T-helper 9 cell (primary cell): ENCODE measurements around the gene GTF2IRD2.
"Not testable (repeated sequence)": the region's sequence is repeated elsewhere in the genome, so short reads cannot be mapped to it uniquely, and the experiment has no call there.

Source experiments
- DNase-seq: peaks from one replicate; pipeline ENCODE4 v3.0.0-alpha.2; 2020

GTF2IRD2 gene

GRCh38 chr7:74783595-74783994 is 67.8 kb downstream of the GTF2IRD2 start:
- DNase-seq, result not testable (repeated sequence)

GRCh38 chr7:74781746-74782145 is 69.7 kb downstream of the GTF2IRD2 start:
- DNase-seq, result not testable (repeated sequence)

- DNase-seq, result not testable (repeated sequence)
Measured at GRCh38 chr7:74779053-74779452, 72.4 kb downstream of the GTF2IRD2 start.

- DNase-seq, result not testable (repeated sequence)
Measured at GRCh38 chr7:74775111-74775510, 76.3 kb downstream of the GTF2IRD2 start.

GRCh38 chr7:74773760-74774750 is 77.3 kb downstream of the GTF2IRD2 start, which contains the start of gene NCF1:
Gene NCF1, plus strand, starts transcription at chr7:74774011. Its CDS starts 21 bp downstream, at chr7:74774032.
- DNase-seq, result not testable (repeated sequence)

- DNase-seq, result not testable (repeated sequence)
Measured at GRCh38 chr7:74772093-74772492, 79.3 kb downstream of the GTF2IRD2 start.

GRCh38 chr7:74770062-74770461 is 81.3 kb downstream of the GTF2IRD2 start:
- DNase-seq, result not testable (repeated sequence)

- not testable (repeated sequence) for DNase-seq
Measured at GRCh38 chr7:74766991-74767390, 84.4 kb downstream of the GTF2IRD2 start.

- DNase-seq, result not testable (repeated sequence)
Measured at GRCh38 chr7:74766509-74766908, 84.9 kb downstream of the GTF2IRD2 start.

- DNase-seq, result not testable (repeated sequence)
Measured at GRCh38 chr7:74765205-74765918, 86.0 kb downstream of the GTF2IRD2 start.

GRCh38 chr7:74758982-74759381 is 92.4 kb downstream of the GTF2IRD2 start:
- not testable (repeated sequence) for DNase-seq

- DNase-seq, result not testable (repeated sequence)
Measured at GRCh38 chr7:74758268-74758667, 93.1 kb downstream of the GTF2IRD2 start.

- not testable (repeated sequence) for DNase-seq
Measured at GRCh38 chr7:74756673-74757072, 94.7 kb downstream of the GTF2IRD2 start.

- not testable (repeated sequence) for DNase-seq
Measured at GRCh38 chr7:74753921-74754482, 97.4 kb downstream of the GTF2IRD2 start.
